H9 (cell line): ENCODE data around the gene TIFAB. TPM values are rescaled to one million over a fixed set of nuclear protein-coding genes. Genes with fewer than 3 reads are reported as not detected.

Experiments
- DNase-seq: peaks from one replicate; pipeline ENCODE4 v3.0.0-alpha.2; 2017
- H2AFZ ChIP-seq: one replicate; pipeline ENCODE4 v1.6.1; 2013; ENCODE audit warnings: mild to moderate bottlenecking, low read length, control low read depth, moderate library complexity
- H2AK5ac ChIP-seq: 2 replicates; pipeline ENCODE4 v1.6.1; 2013; ENCODE audit warnings: low read length, control low read depth, mixed read lengths; ENCODE audit not compliant: insufficient read length
- H2BK120ac ChIP-seq: one replicate; pipeline ENCODE4 v1.6.1; 2013; ENCODE audit warnings: low read depth, mild to moderate bottlenecking, low read length, control low read depth, inconsistent platforms; ENCODE audit not compliant: poor library complexity, severe bottlenecking
- H2BK12ac ChIP-seq: 2 replicates; pipeline ENCODE4 v1.6.1; 2013; ENCODE audit warnings: low read length, control low read depth, mixed read lengths, low read depth; ENCODE audit not compliant: insufficient read length
- H2BK15ac ChIP-seq: 2 replicates; pipeline ENCODE4 v1.6.1; 2013; ENCODE audit warnings: low read depth, low read length, control low read depth
- H2BK20ac ChIP-seq: one replicate; pipeline ENCODE4 v1.6.1; 2013; ENCODE audit warnings: low read depth, mild to moderate bottlenecking, low read length, control low read depth, inconsistent platforms; ENCODE audit not compliant: poor library complexity, severe bottlenecking
- H2BK5ac ChIP-seq: 2 replicates; pipeline ENCODE4 v1.6.1; 2013; ENCODE audit warnings: low read length, control low read depth, mixed read lengths; ENCODE audit not compliant: insufficient read length
- H3K14ac ChIP-seq: 2 replicates; pipeline ENCODE4 v1.6.1; 2013; ENCODE audit warnings: low read length, control low read depth; ENCODE audit not compliant: insufficient read depth
- H3K18ac ChIP-seq: 2 replicates; pipeline ENCODE4 v1.6.1; 2013; ENCODE audit warnings: low read depth, mild to moderate bottlenecking, mixed read lengths, low read length, control low read depth; ENCODE audit not compliant: insufficient read length
- H3K23ac ChIP-seq: 2 replicates; pipeline ENCODE4 v1.6.1; 2013; ENCODE audit warnings: low read length, control low read depth, mixed read lengths, low read depth; ENCODE audit not compliant: insufficient read length
- H3K23me2 ChIP-seq: 2 replicates; pipeline ENCODE4 v1.6.1; 2013; ENCODE audit warnings: low read depth, mild to moderate bottlenecking, mixed read lengths, low read length, control low read depth; ENCODE audit not compliant: insufficient read length, poor library complexity, severe bottlenecking
- H3K27ac ChIP-seq: 2 replicates; pipeline ENCODE4 v1.5.1; 2013; ENCODE audit warnings: low read length, control low read depth, mixed read lengths, low read depth; ENCODE audit not compliant: insufficient read length
- H3K27me3 ChIP-seq: 2 replicates; pipeline ENCODE4 v1.6.1; 2013; ENCODE audit warnings: low read length, control low read depth, inconsistent platforms; ENCODE audit not compliant: insufficient read depth
- H3K4ac ChIP-seq: 2 replicates; pipeline ENCODE4 v1.6.1; 2013; ENCODE audit warnings: low read depth, mild to moderate bottlenecking, control low read depth, inconsistent platforms, low read length, moderate library complexity
- H3K4me1 ChIP-seq: 2 replicates; pipeline ENCODE4 v1.6.1; 2013; ENCODE audit warnings: low read length, control low read depth, inconsistent platforms; ENCODE audit not compliant: insufficient read depth
- H3K4me2 ChIP-seq: 2 replicates; pipeline ENCODE4 v1.6.1; 2013; ENCODE audit warnings: low read length, control low read depth, mixed read lengths; ENCODE audit not compliant: insufficient read length, insufficient read depth
- H3K56ac ChIP-seq: 2 replicates; pipeline ENCODE4 v1.6.1; 2013; ENCODE audit warnings: low read depth, mild to moderate bottlenecking, mixed read lengths, low read length, control low read depth; ENCODE audit not compliant: insufficient read length
- H3K79me1 ChIP-seq: 2 replicates; pipeline ENCODE4 v1.6.1; 2013; ENCODE audit warnings: low read depth, mild to moderate bottlenecking, moderate library complexity, low read length, control low read depth, inconsistent platforms; ENCODE audit not compliant: insufficient read depth, poor library complexity, severe bottlenecking
- H3K79me2 ChIP-seq: 2 replicates; pipeline ENCODE4 v1.6.1; 2013; ENCODE audit warnings: low read length, control low read depth, inconsistent platforms; ENCODE audit not compliant: insufficient read depth
- H3K9ac ChIP-seq: 2 replicates; pipeline ENCODE4 v1.6.1; 2013; ENCODE audit warnings: low read length, control low read depth, mixed read lengths; ENCODE audit not compliant: insufficient read length; ENCODE audit errors: extremely low read depth
- H3K9me3 ChIP-seq: one replicate; pipeline ENCODE4 v1.6.1; 2013; ENCODE audit warnings: low read depth, low read length, inconsistent platforms; ENCODE audit not compliant: control insufficient read depth
- H3T11ph ChIP-seq: one replicate; pipeline ENCODE4 v1.6.1; 2013; ENCODE audit warnings: mild to moderate bottlenecking, low read length, control low read depth, inconsistent platforms
- H4K20me1 ChIP-seq: one replicate; pipeline ENCODE4 v1.6.1; 2013; ENCODE audit not compliant: control insufficient read depth, insufficient read length, insufficient read depth
- H4K5ac ChIP-seq: 2 replicates; pipeline ENCODE4 v1.6.1; 2013; ENCODE audit warnings: low read depth, mild to moderate bottlenecking, mixed read lengths, low read length, control low read depth; ENCODE audit not compliant: insufficient read length
- H4K8ac ChIP-seq: replicated peaks from 2 replicates; pipeline ENCODE4 v1.6.1; 2013; ENCODE audit warnings: low read length, control low read depth, mixed read lengths, low read depth; ENCODE audit not compliant: insufficient read length
- H4K91ac ChIP-seq: 2 replicates; pipeline ENCODE4 v1.6.1; 2013; ENCODE audit warnings: low read depth, mild to moderate bottlenecking, moderate library complexity, mixed read lengths, low read length, control low read depth; ENCODE audit not compliant: insufficient read length
- H3K27ac Mint-ChIP-seq, 3 experiments: 2 replicates in 2 of 3; 3 replicates in 1 of 3; pipeline ENCODE4 v1.8.0; 2020 to 2021; ENCODE audit warnings: mixed read lengths in 3 of 3, mild to moderate bottlenecking in 1 of 3, moderate library complexity in 1 of 3
- H3K27me3 Mint-ChIP-seq: 2 replicates; pipeline ENCODE4 v1.8.0; 2021; ENCODE audit warnings: low read depth, mild to moderate bottlenecking, moderate library complexity, mixed read lengths
- H3K36me3 Mint-ChIP-seq, 3 experiments: 2 replicates in 2 of 3; 3 replicates in 1 of 3; pipeline ENCODE4 v1.8.0; 2020 to 2021; ENCODE audit warnings: low read depth in 3 of 3, mixed read lengths in 3 of 3; ENCODE audit not compliant: insufficient read depth in 1 of 3
- H3K4me1 Mint-ChIP-seq, 2 experiments: 2 replicates each; pipeline ENCODE4 v1.8.0; 2020; ENCODE audit warnings: mixed read lengths in 2 of 2
- H3K4me3 Mint-ChIP-seq, 2 experiments: 2 replicates in 1 of 2; 3 replicates in 1 of 2; pipeline ENCODE4 v1.8.0; 2020 to 2021; ENCODE audit warnings: mild to moderate bottlenecking in 2 of 2, mixed read lengths in 2 of 2, moderate library complexity in 1 of 2
- H3K9me3 Mint-ChIP-seq, 2 experiments: 2 replicates in 1 of 2; 3 replicates in 1 of 2; pipeline ENCODE4 v1.8.0; 2020; ENCODE audit warnings: mild to moderate bottlenecking in 2 of 2, mixed read lengths in 2 of 2, moderate library complexity in 1 of 2
- WGBS: extraction: QIAGEN DNeasy Blood & Tissue Kit; methylation state at CpG from one replicate; pipeline ENCODE4 v1.1.7; 2013; ENCODE audit warnings: missing lambda C conversion rate, low lambda C conversion rate, mixed read lengths; ENCODE audit not compliant: insufficient read length; ENCODE audit errors: extremely low coverage; 5-methylcytosine and 5-hydroxymethylcytosine counted together
- total RNA-seq: library from RNA; stranded (reverse); gene quantifications from 2 replicates; pipeline ENCODE4 v1.2.1, GENCODE V29; 2021
- TF ChIP-seq, protein P1 (sequence below): fragments of 200-600 bp; sonication (generic); conservative IDR thresholded peaks from 3 replicates; pipeline ENCODE4 v1.8.0; 2021; ENCODE audit warnings: antibody characterized with exemption, mild to moderate bottlenecking

TIFAB gene
- total RNA-seq, 1 experiment from 2014 or later = not detected

DNA sequence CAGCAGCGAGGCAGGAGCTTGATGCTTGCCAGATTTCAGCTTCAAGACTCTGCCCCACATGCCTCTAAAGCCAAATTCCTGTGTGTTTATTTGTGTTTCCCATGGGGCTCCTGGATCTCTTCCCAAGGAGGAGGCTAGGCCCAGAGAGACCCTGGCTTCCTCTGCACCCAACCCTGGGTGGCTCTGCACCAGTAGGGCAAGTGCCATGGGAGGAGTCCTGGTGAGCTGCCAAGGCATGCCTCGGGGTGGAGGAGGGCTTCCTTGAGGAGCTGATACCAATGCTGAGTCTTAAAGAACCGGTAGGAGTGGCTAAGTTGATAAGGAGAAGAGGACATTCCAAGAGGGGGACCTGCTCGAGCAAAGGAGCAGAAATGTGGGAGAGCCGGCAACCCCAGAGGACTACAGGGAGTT lies 6.8 kb upstream of the TIFAB start:
- no peak overlapping the region for H3K4me2 ChIP-seq
- Mint-ChIP-seq H3K4me1 (peaks cover 3% of the 10 kb centered on the region in 2 experiments; a peak in 1 of 4 replicates), H3K27ac (no peak overlapping the region), H3K27me3 (peaks cover 97% of the 10 kb centered on the region), H3K4me3 (no peak overlapping the region), H3K36me3 (no peaks in the 10 kb centered on the region), H3K9me3 (no peaks in the 10 kb centered on the region; a peak in 1 of 5 replicates)
- no peaks in the 10 kb centered on the region for H4K20me1 ChIP-seq
- H3K79me2 ChIP-seq = no peaks in the 10 kb centered on the region
- H2BK12ac ChIP-seq = no peak overlapping the region
- H3K14ac ChIP-seq = no peak overlapping the region; the same call in 1 of the 2 replicates
- H3T11ph ChIP-seq = no peak overlapping the region
- H3K27me3 ChIP-seq = peaks cover 12% of the 10 kb centered on the region
- no peak overlapping the region for H2BK20ac ChIP-seq
- no peak overlapping the region for H2BK5ac ChIP-seq
- TF ChIP-seq, protein P1, sequence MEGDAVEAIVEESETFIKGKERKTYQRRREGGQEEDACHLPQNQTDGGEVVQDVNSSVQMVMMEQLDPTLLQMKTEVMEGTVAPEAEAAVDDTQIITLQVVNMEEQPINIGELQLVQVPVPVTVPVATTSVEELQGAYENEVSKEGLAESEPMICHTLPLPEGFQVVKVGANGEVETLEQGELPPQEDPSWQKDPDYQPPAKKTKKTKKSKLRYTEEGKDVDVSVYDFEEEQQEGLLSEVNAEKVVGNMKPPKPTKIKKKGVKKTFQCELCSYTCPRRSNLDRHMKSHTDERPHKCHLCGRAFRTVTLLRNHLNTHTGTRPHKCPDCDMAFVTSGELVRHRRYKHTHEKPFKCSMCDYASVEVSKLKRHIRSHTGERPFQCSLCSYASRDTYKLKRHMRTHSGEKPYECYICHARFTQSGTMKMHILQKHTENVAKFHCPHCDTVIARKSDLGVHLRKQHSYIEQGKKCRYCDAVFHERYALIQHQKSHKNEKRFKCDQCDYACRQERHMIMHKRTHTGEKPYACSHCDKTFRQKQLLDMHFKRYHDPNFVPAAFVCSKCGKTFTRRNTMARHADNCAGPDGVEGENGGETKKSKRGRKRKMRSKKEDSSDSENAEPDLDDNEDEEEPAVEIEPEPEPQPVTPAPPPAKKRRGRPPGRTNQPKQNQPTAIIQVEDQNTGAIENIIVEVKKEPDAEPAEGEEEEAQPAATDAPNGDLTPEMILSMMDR = no peak
- H3K23me2 ChIP-seq = no peaks in the 10 kb centered on the region
- H4K91ac ChIP-seq = no peak overlapping the region
- no peak overlapping the region for H2BK15ac ChIP-seq
- no peak overlapping the region for H3K4ac ChIP-seq
- H3K23ac ChIP-seq = no peak overlapping the region
- no peak overlapping the region for H3K27ac ChIP-seq
- no CpG with 5 or more reads among the region's 5 CpGs for WGBS
- H3K79me1 ChIP-seq = no peaks in the 10 kb centered on the region
- no peak overlapping the region for H3K18ac ChIP-seq
- H4K8ac ChIP-seq = no peak overlapping the region
- no peak overlapping the region for H3K56ac ChIP-seq
- no peaks in the 10 kb centered on the region for H3K9me3 ChIP-seq
- no peaks in the 10 kb centered on the region for H3K4me1 ChIP-seq
- DNase-seq = no peak
- H2AK5ac ChIP-seq = no peak overlapping the region
- no peak overlapping the region for H2AFZ ChIP-seq
- H3K9ac ChIP-seq = no peak overlapping the region
- no peak overlapping the region for H4K5ac ChIP-seq
- H2BK120ac ChIP-seq = no peak overlapping the region
